Right lobe of liver (tissue), 4 donors: ENCODE data around the gene PPARGC1A.

Experiments
- CTCF ChIP-seq, 4 donors: fragments of 200-600 bp in 3 of 4; fragments of 450-650 bp in 1 of 4; IDR thresholded peaks; one replicate each; pipeline versions ENCODE4 v1.5.1 to v1.8.0; 2016 to 2022; ENCODE audit warnings: antibody characterized with exemption in 4 of 4, mild to moderate bottlenecking in 2 of 4
- POLR2A ChIP-seq: fragments of 450-650 bp; IDR thresholded peaks from one replicate; pipeline ENCODE4 v1.6.1; 2017; ENCODE audit warnings: antibody characterized with exemption, mild to moderate bottlenecking
- donor health status: DM: no; HTN: no; CAD: no.
- donor health status: DM: no; HTN: no; CAD: no.
- donor health status: DM: no; HTN: yes; CAD: no.

- no peak for TF ChIP-seq CTCF (IDR thresholded peaks at IDR 0.05)
- no peak for TF ChIP-seq POLR2A
Observed at GRCh38 chr4:23924556-23924955, 34.7 kb upstream of the PPARGC1A start.
